ENCODE results near the gene ELOVL2.

GRCh38 chr6:11043961-11044711 is at the start of gene ELOVL2:
- TF ChIP-seq CTCF (conservative IDR thresholded peaks at IDR 0.05; ENCODE audit: low read length) (no peak), EZH2phosphoT487 (IDR thresholded peaks at IDR 0.05; ENCODE audit: borderline replicate concordance, low read depth, low read length) (no peak)

Measured in OCI-LY7 (cell line).